Activated T-cell treated with anti-CD3 and anti-CD28 coated beads, Interleukin-2, amount 50 U/mL, for 4 hours (primary cell): Measurements from ENCODE around the gene PHLPP2. TPM values are rescaled to one million over a fixed set of nuclear protein-coding genes. Genes with fewer than 3 reads are reported as not detected.

Source experiments
- ATAC-seq, 2 donors: fragments of 200-7000 bp; cut with Tn5 transposase; one replicate each; pipeline ENCODE4 v1.10.0; 2021
- DNase-seq: peaks from one replicate; pipeline ENCODE4 v3.0.0-alpha.2; 2020
- H3K27me3 Mint-ChIP-seq: one replicate; pipeline ENCODE4 v1.8.0; 2021; ENCODE audit warnings: low read depth, mixed read lengths
- H3K36me3 Mint-ChIP-seq: one replicate; pipeline ENCODE4 v1.8.0; 2022; ENCODE audit warnings: mixed read lengths; ENCODE audit not compliant: insufficient read depth
- H3K4me1 Mint-ChIP-seq: one replicate; pipeline ENCODE4 v1.8.0; 2021; ENCODE audit warnings: low read depth, mixed read lengths
- H3K4me3 Mint-ChIP-seq: one replicate; pipeline ENCODE4 v1.8.0; 2021; ENCODE audit warnings: mild to moderate bottlenecking, moderate library complexity, mixed read lengths
- H3K9me3 Mint-ChIP-seq: one replicate; pipeline ENCODE4 v1.8.0; 2021; ENCODE audit warnings: mixed read lengths
- total RNA-seq, 3 donors: library from RNA; stranded (reverse); gene quantifications; one replicate each; pipeline ENCODE4 v1.2.1, GENCODE V29; 2021

Gene PHLPP2
- total RNA-seq, 3 donors from 2014 or later, result 13.3 to 15.5 (median 15.3) TPM

DNA sequence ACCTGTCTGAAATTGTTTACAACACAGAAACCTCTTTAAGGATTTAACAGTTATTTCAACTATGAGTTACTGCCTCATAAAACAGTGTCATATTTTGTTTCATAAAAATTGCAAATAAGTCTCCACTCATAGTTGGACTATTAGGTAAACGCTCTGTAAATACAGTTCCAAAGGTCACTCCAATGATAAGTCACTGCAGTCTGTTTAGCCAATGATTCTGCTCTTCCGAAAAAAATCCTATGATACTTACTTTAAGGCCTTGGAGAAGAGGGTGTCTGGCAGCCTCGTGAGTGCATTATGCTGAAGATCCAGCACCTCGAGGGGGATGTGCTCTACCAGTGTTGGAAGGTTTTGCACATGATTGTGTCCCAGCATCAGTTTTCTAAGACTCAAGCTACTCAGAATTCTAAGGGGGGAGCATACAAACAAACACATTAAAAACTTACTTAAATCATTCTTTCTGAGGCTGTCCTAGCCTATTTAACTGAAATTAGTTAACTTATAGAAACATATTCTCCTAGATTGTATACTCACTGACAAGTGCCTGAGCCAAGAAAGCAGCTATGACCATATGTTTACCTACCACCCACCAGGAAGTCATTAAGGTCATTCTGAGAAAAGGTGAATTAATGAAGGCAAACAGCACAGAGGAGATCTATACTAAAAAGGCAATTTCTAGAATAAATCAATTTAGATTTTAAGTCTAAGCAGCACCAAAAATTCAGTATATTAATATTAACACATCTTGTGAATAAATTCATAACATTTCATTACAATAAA, 57.4 kb downstream of the PHLPP2 start:
- Mint-ChIP-seq H3K4me1 (no peaks in the 10 kb centered on the region), H3K27me3 (no peaks in the 10 kb centered on the region), H3K4me3 (no peak overlapping the region), H3K9me3 (no peaks in the 10 kb centered on the region), H3K36me3 (peaks cover 45% of the 10 kb centered on the region)
- ATAC-seq, result no peak
- DNase-seq, result no peak

DNA sequence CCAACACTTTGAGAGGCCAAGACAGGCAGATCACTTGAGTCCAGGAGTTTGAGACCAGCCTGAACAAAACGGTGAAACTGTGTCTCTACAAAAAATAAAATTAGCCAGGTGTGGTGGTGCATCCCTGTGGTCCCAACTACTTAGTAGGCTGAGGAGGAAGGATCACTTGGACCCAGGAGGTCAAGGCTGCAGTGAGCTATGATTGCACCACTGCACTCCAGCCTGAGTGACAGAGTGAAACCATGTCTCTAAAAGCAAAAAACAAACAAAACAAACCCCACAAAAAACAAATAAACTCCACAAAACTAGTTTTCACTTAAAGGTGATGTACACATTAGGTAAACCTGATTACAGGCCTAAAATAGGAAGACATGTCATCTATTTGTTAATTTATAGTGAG, 58.2 kb downstream of the PHLPP2 start:
- no peak for DNase-seq
- H3K36me3 Mint-ChIP-seq, result peaks cover 41% of the 10 kb centered on the region
- no peak for ATAC-seq
- no peaks in the 10 kb centered on the region for H3K9me3 Mint-ChIP-seq
- H3K4me1 Mint-ChIP-seq, result no peaks in the 10 kb centered on the region
- no peak overlapping the region for H3K4me3 Mint-ChIP-seq
- no peaks in the 10 kb centered on the region for H3K27me3 Mint-ChIP-seq

DNA sequence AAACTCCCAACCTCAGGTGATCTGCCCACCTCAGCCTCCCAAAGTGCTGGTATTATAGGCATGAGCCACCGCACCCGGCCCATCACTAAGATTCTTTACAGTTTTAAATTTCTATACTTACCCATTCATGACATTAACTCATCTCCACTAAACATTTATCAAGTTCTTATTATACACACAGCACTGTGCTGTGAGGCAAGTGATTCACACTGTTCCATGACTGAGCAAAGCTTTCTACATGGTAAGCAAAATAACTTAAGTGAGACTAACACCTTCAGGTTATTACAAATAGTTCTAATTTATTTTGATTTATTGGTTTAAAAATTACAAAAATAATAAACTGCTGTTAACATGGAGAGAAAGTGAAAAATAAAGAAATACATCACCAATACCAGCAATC, 65.0 kb downstream of the PHLPP2 start:
- DNase-seq (no peak), ATAC-seq (no peak)
- Mint-ChIP-seq H3K9me3 (no peaks in the 10 kb centered on the region), H3K4me1 (no peaks in the 10 kb centered on the region), H3K4me3 (no peak overlapping the region), H3K27me3 (no peaks in the 10 kb centered on the region), H3K36me3 (peaks cover 30% of the 10 kb centered on the region)

DNA sequence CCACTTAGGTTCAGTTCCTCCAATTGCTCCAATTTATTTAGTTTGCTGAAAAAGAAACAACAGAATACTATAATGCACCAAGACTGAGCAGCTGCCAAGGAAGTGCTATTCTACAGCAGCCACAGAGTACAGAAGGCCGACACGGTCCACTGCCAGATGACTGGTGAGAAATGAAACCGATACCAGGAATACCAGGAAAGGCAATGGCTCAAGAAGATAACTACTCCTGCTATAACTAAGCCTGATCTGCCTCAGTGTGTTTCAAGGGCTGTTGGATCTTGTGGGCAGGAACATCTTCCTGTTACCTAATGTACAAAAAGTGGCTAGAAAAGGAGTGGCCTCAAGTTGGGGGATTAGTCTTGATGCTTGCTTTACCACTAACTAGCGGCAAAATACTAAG, 65.7 kb downstream of the PHLPP2 start:
- H3K27me3 Mint-ChIP-seq, result no peaks in the 10 kb centered on the region
- no peaks in the 10 kb centered on the region for H3K4me1 Mint-ChIP-seq
- H3K9me3 Mint-ChIP-seq, result no peaks in the 10 kb centered on the region
- ATAC-seq (no peak), DNase-seq (no peak)
- peaks cover 24% of the 10 kb centered on the region for H3K36me3 Mint-ChIP-seq
- H3K4me3 Mint-ChIP-seq, result no peak overlapping the region

DNA sequence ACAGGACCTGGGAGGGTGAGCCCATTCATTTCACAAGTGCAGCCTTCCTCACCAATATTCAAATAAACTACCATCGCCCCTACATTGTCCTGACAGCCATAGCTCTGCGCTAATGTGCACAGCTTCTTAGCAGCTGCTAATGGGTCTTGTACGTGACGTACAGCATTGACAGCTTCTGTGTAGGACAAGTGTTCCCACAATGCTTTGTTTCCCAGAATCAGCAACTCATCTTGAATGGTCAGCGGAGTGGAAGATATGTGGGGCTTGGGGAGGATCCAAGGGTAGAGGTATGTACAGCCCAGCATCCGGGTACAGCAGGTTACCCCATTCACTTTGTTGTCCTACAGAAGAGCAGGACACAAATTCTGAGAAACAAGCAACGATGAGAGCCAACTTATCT, 74.8 kb downstream of the PHLPP2 start:
- no peak for ATAC-seq
- Mint-ChIP-seq H3K27me3 (no peaks in the 10 kb centered on the region), H3K9me3 (no peaks in the 10 kb centered on the region), H3K4me1 (no peaks in the 10 kb centered on the region), H3K4me3 (no peak overlapping the region), H3K36me3 (peaks cover 28% of the 10 kb centered on the region)
- DNase-seq, result no peak

DNA sequence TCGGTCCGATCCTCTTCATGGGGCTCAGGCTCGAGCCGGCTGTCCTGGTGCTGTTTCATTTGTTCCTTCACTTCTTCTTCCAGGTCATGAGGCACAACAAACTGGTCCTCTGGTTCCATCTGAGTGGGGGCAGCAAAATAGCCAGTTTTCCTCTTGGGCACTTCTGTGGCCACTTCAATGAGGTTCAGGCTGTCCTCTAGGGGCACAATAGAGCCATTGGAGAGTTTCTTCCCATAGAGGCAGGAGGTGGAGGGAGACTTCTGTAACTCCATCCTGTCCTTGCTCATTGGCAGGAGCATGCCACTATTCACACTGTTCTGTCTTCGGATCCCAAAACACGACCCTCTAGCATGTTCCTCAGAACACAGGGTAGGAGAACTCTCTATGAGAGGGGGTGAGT, 75.6 kb downstream of the PHLPP2 start:
- DNase-seq (no peak), ATAC-seq (no peak)
- H3K36me3 Mint-ChIP-seq, result peaks cover 28% of the 10 kb centered on the region
- H3K4me3 Mint-ChIP-seq, result no peak overlapping the region
- no peaks in the 10 kb centered on the region for H3K27me3 Mint-ChIP-seq
- no peaks in the 10 kb centered on the region for H3K4me1 Mint-ChIP-seq
- H3K9me3 Mint-ChIP-seq, result no peaks in the 10 kb centered on the region

DNA sequence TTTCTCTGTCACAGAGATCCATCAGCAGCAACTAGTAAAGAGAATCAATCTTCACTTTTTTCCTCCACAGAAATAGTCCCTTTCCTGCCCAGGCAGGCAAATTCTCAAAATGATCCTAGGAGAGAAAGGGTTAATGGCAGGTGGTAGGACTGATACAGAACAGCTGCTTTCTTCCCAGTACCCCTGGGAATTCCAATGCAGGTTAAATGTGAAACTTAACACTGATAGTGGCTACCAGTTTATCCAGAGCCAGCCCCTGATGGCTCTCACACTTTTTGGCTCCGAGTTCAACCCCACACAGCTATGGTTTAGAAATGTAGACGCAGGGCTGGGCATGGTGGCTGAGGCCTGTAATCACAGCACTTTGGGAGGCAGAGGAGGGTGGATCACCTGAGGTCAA, 76.3 kb downstream of the PHLPP2 start:
- H3K27me3 Mint-ChIP-seq, result no peaks in the 10 kb centered on the region
- no peak overlapping the region for H3K4me3 Mint-ChIP-seq
- H3K36me3 Mint-ChIP-seq, result peaks cover 28% of the 10 kb centered on the region
- H3K9me3 Mint-ChIP-seq, result no peaks in the 10 kb centered on the region
- no peak for ATAC-seq
- H3K4me1 Mint-ChIP-seq, result no peaks in the 10 kb centered on the region
- no peak for DNase-seq

DNA sequence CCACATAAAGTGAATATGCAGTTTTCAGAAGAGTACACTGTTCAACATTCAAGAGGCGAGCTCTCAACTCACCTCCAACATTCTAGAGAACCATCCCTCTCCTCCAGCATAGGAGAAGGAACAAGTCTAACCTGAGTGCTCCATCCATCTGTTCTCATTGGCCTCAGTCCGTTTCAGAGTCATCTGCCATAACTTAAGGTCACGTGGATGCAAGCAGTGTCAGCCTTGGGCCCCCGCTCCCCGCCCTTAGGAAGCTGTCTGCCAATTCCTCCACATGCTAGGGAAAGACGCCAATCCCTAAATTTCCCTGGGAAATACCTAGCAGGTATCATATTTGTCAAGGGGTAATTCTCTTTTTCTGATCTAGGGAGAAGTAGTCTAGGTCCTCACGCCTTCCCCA, 77.1 kb downstream of the PHLPP2 start:
- no peak for ATAC-seq
- H3K4me1 Mint-ChIP-seq, result no peaks in the 10 kb centered on the region
- no peak for DNase-seq
- H3K36me3 Mint-ChIP-seq, result peaks cover 25% of the 10 kb centered on the region
- H3K9me3 Mint-ChIP-seq, result no peaks in the 10 kb centered on the region
- no peaks in the 10 kb centered on the region for H3K27me3 Mint-ChIP-seq
- no peak overlapping the region for H3K4me3 Mint-ChIP-seq

DNA sequence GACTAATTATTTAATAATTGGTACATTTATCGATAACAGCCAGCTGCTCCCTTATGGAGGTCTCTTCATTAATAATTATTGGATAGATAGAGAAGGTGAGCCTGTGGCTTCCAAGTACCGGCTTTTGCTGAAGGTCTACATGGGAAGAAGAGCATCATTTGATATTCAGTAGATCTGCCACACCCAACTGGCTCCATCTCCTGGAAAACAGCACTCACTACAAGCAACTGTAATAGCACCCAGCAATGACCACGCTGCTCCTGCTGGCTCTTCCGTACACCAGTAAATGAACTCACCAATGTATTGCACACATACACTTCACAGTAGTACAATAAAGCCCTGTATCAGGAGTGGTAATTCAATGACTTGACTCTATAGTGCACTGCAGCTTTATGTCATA, 79.1 kb downstream of the PHLPP2 start:
- peak in 1 of 2 donors; percentile 40 for ATAC-seq
- H3K36me3 Mint-ChIP-seq, result peaks cover 17% of the 10 kb centered on the region
- no peaks in the 10 kb centered on the region for H3K9me3 Mint-ChIP-seq
- no peaks in the 10 kb centered on the region for H3K4me1 Mint-ChIP-seq
- no peaks in the 10 kb centered on the region for H3K27me3 Mint-ChIP-seq
- no peak for DNase-seq
- no peak overlapping the region for H3K4me3 Mint-ChIP-seq

DNA sequence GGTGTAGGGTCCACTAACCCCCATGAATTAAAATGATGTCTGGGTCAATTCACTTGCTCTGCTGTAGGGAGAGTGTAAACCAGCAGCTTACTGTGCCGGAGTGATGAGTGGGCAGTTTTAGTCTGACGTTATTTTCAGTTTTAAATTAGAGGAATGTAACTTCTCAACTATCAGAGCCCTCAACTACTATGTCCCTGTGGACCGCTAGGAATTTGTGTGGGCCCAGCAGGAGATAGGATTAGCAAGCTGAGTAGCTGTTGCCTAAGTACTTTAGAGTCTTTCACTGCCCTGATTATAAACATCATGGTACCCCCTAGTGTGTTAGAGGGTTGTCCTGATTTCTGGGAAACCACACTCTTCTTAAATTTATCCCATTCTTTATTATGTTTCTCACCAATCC, 87.1 kb downstream of the PHLPP2 start:
- no peak for ATAC-seq
- Mint-ChIP-seq H3K36me3 (peaks cover 3% of the 10 kb centered on the region), H3K9me3 (no peaks in the 10 kb centered on the region), H3K4me3 (no peak overlapping the region), H3K27me3 (no peaks in the 10 kb centered on the region), H3K4me1 (no peaks in the 10 kb centered on the region)
- DNase-seq, result no peak

DNA sequence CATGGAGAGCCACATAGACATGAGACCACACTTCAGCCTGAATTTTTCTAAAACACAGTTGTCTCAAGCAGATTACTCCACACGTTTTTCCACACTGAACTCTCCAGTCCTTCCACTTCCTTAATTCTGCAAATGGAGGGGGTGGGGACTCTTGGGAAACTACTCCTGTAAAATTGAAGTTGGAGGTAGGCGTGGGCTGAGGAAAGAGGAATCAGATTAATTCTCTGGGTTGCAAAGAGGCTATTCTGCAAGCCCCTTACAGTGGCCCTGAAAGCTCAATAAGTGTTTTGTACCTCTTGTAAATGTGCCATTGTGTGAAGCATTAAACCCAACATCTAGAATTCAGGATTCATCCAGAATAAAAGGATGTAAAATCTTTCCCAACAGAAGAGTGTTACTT, 88.9 kb downstream of the PHLPP2 start:
- no peak overlapping the region for H3K4me3 Mint-ChIP-seq
- H3K27me3 Mint-ChIP-seq, result no peaks in the 10 kb centered on the region
- peaks cover 3% of the 10 kb centered on the region for H3K36me3 Mint-ChIP-seq
- no peaks in the 10 kb centered on the region for H3K4me1 Mint-ChIP-seq
- H3K9me3 Mint-ChIP-seq, result no peaks in the 10 kb centered on the region
- ATAC-seq (no peak), DNase-seq (no peak)

DNA sequence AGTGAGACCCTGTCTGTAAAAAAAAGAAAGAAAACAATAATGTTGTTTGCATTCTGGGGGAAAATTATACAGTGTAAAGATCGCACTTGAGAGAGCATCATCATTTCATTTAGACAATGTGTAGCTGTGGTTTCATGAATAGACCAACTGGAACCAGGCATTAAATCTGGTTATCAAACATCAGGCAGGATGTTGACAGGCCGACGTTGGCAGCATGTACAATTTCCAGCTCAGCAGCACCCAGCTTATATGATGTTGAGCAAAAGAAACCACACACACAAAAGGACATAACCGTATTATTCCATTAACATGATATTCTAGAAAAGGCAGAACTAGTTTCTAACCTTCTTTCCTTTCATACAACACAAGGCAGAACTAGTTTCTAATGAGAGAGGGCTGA, 92.7 kb downstream of the PHLPP2 start:
- DNase-seq, result no peak
- ATAC-seq, result no peak
- Mint-ChIP-seq H3K4me3 (no peak overlapping the region), H3K27me3 (peaks cover 18% of the 10 kb centered on the region), H3K4me1 (no peaks in the 10 kb centered on the region), H3K9me3 (no peaks in the 10 kb centered on the region), H3K36me3 (no peaks in the 10 kb centered on the region)

DNA sequence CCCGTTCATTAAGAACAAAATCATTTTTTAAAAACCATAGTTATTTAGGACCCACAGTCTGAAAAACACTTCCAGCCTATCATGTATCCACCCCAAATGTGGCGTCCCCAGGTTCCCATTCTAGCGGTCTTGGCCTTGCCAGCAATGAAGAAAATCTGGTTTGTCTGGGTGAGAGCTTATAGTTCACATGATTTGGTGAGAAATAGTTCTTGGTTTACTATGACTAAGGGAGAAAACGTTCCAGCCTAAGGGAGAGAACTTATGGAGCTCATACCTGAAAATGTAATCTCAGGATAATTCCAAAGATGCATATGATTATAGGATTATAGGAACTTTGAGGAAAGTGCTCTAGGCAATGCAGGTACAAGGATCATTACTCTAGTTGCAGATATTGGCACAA, 93.7 kb downstream of the PHLPP2 start:
- DNase-seq (no peak), ATAC-seq (no peak)
- peaks cover 20% of the 10 kb centered on the region for H3K27me3 Mint-ChIP-seq
- no peak overlapping the region for H3K4me3 Mint-ChIP-seq
- no peaks in the 10 kb centered on the region for H3K9me3 Mint-ChIP-seq
- no peaks in the 10 kb centered on the region for H3K36me3 Mint-ChIP-seq
- no peaks in the 10 kb centered on the region for H3K4me1 Mint-ChIP-seq

DNA sequence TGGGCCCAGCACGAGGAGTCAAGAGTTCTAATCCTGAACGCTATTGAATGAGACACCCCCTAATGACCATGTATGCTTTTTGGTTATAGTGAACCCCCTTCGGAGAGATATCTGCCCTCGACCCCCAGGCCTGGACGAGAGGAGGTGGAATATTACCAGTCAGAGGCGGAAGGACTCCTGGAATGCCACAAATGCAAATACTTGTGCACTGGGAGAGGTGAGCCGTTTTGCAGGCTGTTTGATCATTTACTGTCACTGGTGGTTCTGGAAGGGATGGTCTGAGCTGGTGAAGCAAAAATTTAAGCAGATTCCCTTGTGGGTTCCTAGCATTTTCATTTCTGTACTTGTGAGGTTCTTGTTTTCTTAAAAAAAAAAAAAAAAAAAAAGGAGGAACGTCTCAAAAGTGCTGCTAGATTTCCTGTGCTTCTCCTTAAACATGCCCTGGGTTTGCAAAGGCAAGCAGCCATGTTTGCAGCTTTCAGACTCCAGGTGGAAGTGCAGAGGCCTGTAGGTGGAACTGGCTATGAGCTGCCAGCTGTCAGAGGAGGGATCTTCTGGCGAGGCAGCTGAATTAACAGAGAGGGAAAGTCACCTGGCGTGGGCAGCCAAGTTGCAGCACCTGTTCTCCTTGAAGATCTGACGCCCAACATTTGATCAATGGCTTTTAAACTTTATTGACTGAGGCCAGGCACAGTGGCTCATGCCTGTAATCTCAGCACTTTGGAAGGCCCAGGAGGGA, 95.1 kb downstream of the PHLPP2 start:
- no peaks in the 10 kb centered on the region for H3K36me3 Mint-ChIP-seq
- peaks cover 2% of the 10 kb centered on the region for H3K4me1 Mint-ChIP-seq
- ATAC-seq, result no peak
- no peak overlapping the region for H3K4me3 Mint-ChIP-seq
- DNase-seq, result no peak
- H3K9me3 Mint-ChIP-seq, result no peaks in the 10 kb centered on the region
- peaks cover 20% of the 10 kb centered on the region for H3K27me3 Mint-ChIP-seq

DNA sequence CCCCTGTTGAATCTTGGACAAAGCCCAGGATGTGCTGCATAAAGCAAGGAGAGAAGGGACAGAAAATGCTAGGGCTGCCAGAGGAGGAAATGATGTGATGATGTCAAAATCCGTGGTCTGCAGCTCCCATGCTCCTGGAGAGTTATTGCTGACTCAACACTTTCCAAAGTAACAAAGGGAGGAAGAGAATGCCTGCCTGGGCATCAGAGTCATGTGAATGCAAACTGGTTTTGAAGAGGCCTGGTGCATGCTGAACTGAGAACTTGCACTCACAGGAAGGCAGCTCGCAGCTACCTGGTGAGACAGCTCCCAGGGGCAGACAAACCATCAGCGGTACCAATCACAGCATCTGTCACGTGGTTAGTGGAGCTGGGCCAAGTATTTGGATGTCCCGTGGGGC, 95.7 kb downstream of the PHLPP2 start:
- Mint-ChIP-seq H3K27me3 (peaks cover 20% of the 10 kb centered on the region), H3K4me3 (no peak overlapping the region), H3K36me3 (no peaks in the 10 kb centered on the region), H3K4me1 (peaks cover 2% of the 10 kb centered on the region), H3K9me3 (no peaks in the 10 kb centered on the region)
- no peak for ATAC-seq
- no peak for DNase-seq
